IMR-90 (cell line): ENCODE results near the gene LSM2. TPM values are rescaled to one million over a fixed set of nuclear protein-coding genes. Genes with fewer than 3 reads are reported as not detected.

ENCODE experiments used
- ATAC-seq: fragments of 200-7000 bp; cut with Tn5 transposase; 2 replicates; pipeline ENCODE4 v1.9.1; 2020; ENCODE audit warnings: low read depth, mild to moderate bottlenecking, moderate library complexity
- BruUV-seq: library from RNA; stranded (reverse); fragments of 400-500 nt; replicated peaks from 2 replicates; lab custom pipeline; 2021; lab: Mats Ljungman, UMichigan
- CTCF ChIA-PET: fragments of 300-600 bp; formaldehyde crosslinking; extraction: SDS; loops from one replicate; lab custom pipeline; 2021; ENCODE audit warnings: antibody characterized with exemption; lab: Yijun Ruan, JAX
- POLR2A ChIA-PET: fragments of 300-600 bp; sonication (Branson Sonifier 250); formaldehyde crosslinking; loops from one replicate; lab custom pipeline; 2022; ENCODE audit warnings: antibody characterized with exemption; ENCODE audit not compliant: unreplicated experiment; lab: Charles Lee
- DNase-seq: peaks from one replicate; pipeline ENCODE4 v3.0.0; 2013
- H2AFZ ChIP-seq: replicated peaks from 2 replicates; pipeline ENCODE3; 2013; ENCODE audit warnings: low read length, mild to moderate bottlenecking; ENCODE audit not compliant: poor library complexity
- H2AK5ac ChIP-seq: 2 replicates; pipeline ENCODE4 v1.6.1; 2013; ENCODE audit warnings: low read depth, low read length, inconsistent platforms
- H2AK9ac ChIP-seq: replicated peaks from 2 replicates; pipeline ENCODE3; 2013; ENCODE audit warnings: mild to moderate bottlenecking, low read depth, low read length, moderate library complexity; ENCODE audit not compliant: poor library complexity
- H2BK120ac ChIP-seq: 2 replicates; pipeline ENCODE4 v1.6.1; 2013; ENCODE audit warnings: low read depth, low read length, inconsistent platforms
- H2BK15ac ChIP-seq: 3 replicates; pipeline ENCODE4 v1.6.1; 2013; ENCODE audit warnings: low read depth, low read length, inconsistent platforms
- H2BK20ac ChIP-seq: 2 replicates; pipeline ENCODE4 v1.6.1; 2013; ENCODE audit warnings: low read depth, mild to moderate bottlenecking, inconsistent platforms, low read length, moderate library complexity
- H2BK5ac ChIP-seq: 2 replicates; pipeline ENCODE4 v1.6.1; 2013; ENCODE audit warnings: mild to moderate bottlenecking, low read depth, low read length, inconsistent platforms; ENCODE audit not compliant: poor library complexity, severe bottlenecking
- H3K14ac ChIP-seq: replicated peaks from 2 replicates; pipeline ENCODE4 v1.6.1; 2013; ENCODE audit warnings: low read depth, low read length, inconsistent platforms
- H3K18ac ChIP-seq: 2 replicates; pipeline ENCODE4 v1.6.1; 2013; ENCODE audit warnings: low read depth, low read length, control low read depth
- H3K23ac ChIP-seq: 2 replicates; pipeline ENCODE4 v1.6.1; 2013; ENCODE audit warnings: low read depth, low read length, inconsistent platforms
- H3K27ac ChIP-seq: 2 replicates; pipeline ENCODE4 v1.5.1; 2013; ENCODE audit warnings: mild to moderate bottlenecking, control low read depth, low read length; ENCODE audit not compliant: insufficient read depth
- H3K27me3 ChIP-seq: 2 replicates; pipeline ENCODE4 v1.6.1; 2013; ENCODE audit warnings: low read length; ENCODE audit not compliant: control insufficient read depth, insufficient read depth
- H3K36me3 ChIP-seq: 2 replicates; pipeline ENCODE4 v1.6.1; 2013; ENCODE audit warnings: low read length, mixed read lengths; ENCODE audit not compliant: control insufficient read depth, insufficient read depth
- H3K4ac ChIP-seq: 2 replicates; pipeline ENCODE4 v1.6.1; 2013; ENCODE audit warnings: low read depth, low read length, inconsistent platforms
- H3K4me1 ChIP-seq: 2 replicates; pipeline ENCODE4 v1.6.1; 2013; ENCODE audit warnings: low read length, mixed read lengths; ENCODE audit not compliant: control insufficient read depth, insufficient read depth
- H3K4me2 ChIP-seq: 2 replicates; pipeline ENCODE4 v1.6.1; 2013; ENCODE audit warnings: low read depth, mild to moderate bottlenecking, control low read depth, low read length, moderate library complexity
- H3K4me3 ChIP-seq: 2 replicates; pipeline ENCODE4 v1.5.1; 2013; ENCODE audit warnings: low read depth, mild to moderate bottlenecking, control low read depth, low read length, moderate library complexity; ENCODE audit not compliant: insufficient read depth
- H3K56ac ChIP-seq: 2 replicates; pipeline ENCODE4 v1.6.1; 2013; ENCODE audit warnings: low read length, inconsistent platforms; ENCODE audit not compliant: insufficient read depth; ENCODE audit errors: extremely low read depth
- H3K79me1 ChIP-seq, 2 experiments: 2 replicates each; pipeline ENCODE4 v1.6.1; 2013; ENCODE audit warnings: low read length in 2 of 2, inconsistent platforms in 1 of 2, low read depth in 1 of 2
- H3K9ac ChIP-seq: 2 replicates; pipeline ENCODE4 v1.6.1; 2013; ENCODE audit warnings: low read depth, low read length, control low read depth
- H3K9me1 ChIP-seq: 2 replicates; pipeline ENCODE4 v1.6.1; 2013; ENCODE audit warnings: low read length, inconsistent platforms; ENCODE audit not compliant: insufficient read depth
- H3K9me3 ChIP-seq: 2 replicates; pipeline ENCODE4 v1.6.1; 2013; ENCODE audit warnings: low read length; ENCODE audit not compliant: control insufficient read depth, insufficient read depth
- H4K20me1 ChIP-seq: 2 replicates; pipeline ENCODE4 v1.6.1; 2013; ENCODE audit warnings: low read length, inconsistent platforms; ENCODE audit not compliant: insufficient read depth
- H4K5ac ChIP-seq: 2 replicates; pipeline ENCODE4 v1.6.1; 2013; ENCODE audit warnings: mild to moderate bottlenecking, low read depth, low read length, control low read depth
- H4K8ac ChIP-seq, 2 experiments: 2 replicates each; pipeline ENCODE4 v1.6.1; 2013; ENCODE audit warnings: low read depth in 2 of 2, low read length in 2 of 2, control low read depth in 1 of 2, inconsistent platforms in 1 of 2
- H4K91ac ChIP-seq: 2 replicates; pipeline ENCODE4 v1.6.1; 2013; ENCODE audit warnings: low read depth, low read length, inconsistent platforms; ENCODE audit not compliant: insufficient read depth
- FOS ChIP-seq: fragments of 150-350 bp; IDR thresholded peaks from 2 replicates; pipeline ENCODE4 v1.6.1; 2016; ENCODE audit warnings: low read depth, low read length
- NFE2L2 ChIP-seq: fragments of 150-350 bp; IDR thresholded peaks from 2 replicates; pipeline ENCODE4 v1.6.1; 2016; ENCODE audit warnings: low read depth, mild to moderate bottlenecking, low read length
- RFX5 ChIP-seq: IDR thresholded peaks from 2 replicates; pipeline ENCODE4 v1.8.0; 2012; ENCODE audit warnings: low read depth, mild to moderate bottlenecking, low read length, moderate library complexity
- WGBS, 2 experiments: methylation state at CpG; one replicate each; pipeline versions ENCODE4 v1.1.5 to v1.1.7; 2013; ENCODE audit warnings: missing lambda C conversion rate in 2 of 2; ENCODE audit not compliant: insufficient read length in 1 of 2; ENCODE audit errors: extremely low coverage in 2 of 2; 5-methylcytosine and 5-hydroxymethylcytosine counted together
- dilution Hi-C: fragments of 300-500 bp; cut with HindIII; formaldehyde crosslinking; loops from one replicate; pipeline ENCODE4 v1.14.3; 2018; ENCODE audit warnings: low sequenced_read_pairs; ENCODE audit not compliant: unreplicated experiment
- in situ Hi-C: fragments of 300-500 bp; cut with MboI; formaldehyde crosslinking; loops from 3 replicates; pipeline ENCODE4 v1.14.3; 2019; ENCODE audit warnings: low sequenced_read_pairs, inconsistent platforms, mixed read lengths
- intact Hi-C: fragments of 100-400 bp; cut with micrococcal nuclease; formaldehyde crosslinking; loops from 2 replicates; pipeline ENCODE4 v1.10.0; 2022
- polyA plus RNA-seq, 3 experiments: library from polyadenylated mRNA; depleted of rRNA; stranded (reverse); fragments of >200 nt; gene quantifications; 2 replicates each; pipeline ENCODE4 v1.2.3, GENCODE V29; 2012; ENCODE audit warnings: low replicate concordance in 1 of 3
- total RNA-seq: library from RNA; depleted of rRNA; stranded (reverse); fragments of >200 nt; gene quantifications from 2 replicates; pipeline ENCODE4 v1.2.3, GENCODE V29; 2012

LSM2 gene
- total and polyA plus RNA-seq, 2 of the 4 experiments (the other 2 are of a cell fraction), result 56.3 to 61.0 TPM

GRCh38 chr6:31851485-31851832, 44.7 kb upstream of the LSM2 start:
- peak overlapping the region; percentile 71; the same call in 1 of the 2 replicates for H4K5ac ChIP-seq
- no peaks in the 10 kb centered on the region for H3K79me1 ChIP-seq
- H2BK15ac ChIP-seq, result no peak overlapping the region
- DNase-seq (peak; percentile 54), ATAC-seq (peak; percentile 90)
- H3K27ac ChIP-seq, result peak overlapping the region; percentile 57; the same call in 1 of the 2 replicates
- no peak overlapping the region for H2BK120ac ChIP-seq
- H4K91ac ChIP-seq, result no peak overlapping the region
- H3K9me1 ChIP-seq, result no peaks in the 10 kb centered on the region
- ChIA-PET POLR2A (interaction anchor here (0.6 kb wide), 1 partner anchor 25 kb away, joined by 3 read pairs; no protein-coding TSS in a partner anchor), CTCF (no interaction called here)
- no peaks in the 10 kb centered on the region for H3K27me3 ChIP-seq
- dilution Hi-C loops, result no loop called here
- no peak overlapping the region for H2BK5ac ChIP-seq
- peak overlapping the region; percentile 1; the same call in 1 of the 2 replicates for H3K14ac ChIP-seq
- no CpG with 5 or more reads among the region's 2 CpGs for WGBS, 2 experiments
- H3K4me3 ChIP-seq, result no peak overlapping the region
- no peak overlapping the region for H2AFZ ChIP-seq
- no TSS peak for BruUV-seq
- in situ Hi-C loops, result no loop called here
- H3K4me1 ChIP-seq, result peaks cover 2% of the 10 kb centered on the region
- H2BK20ac ChIP-seq, result no peak overlapping the region
- intact Hi-C loops, result no loop called here
- no peak overlapping the region for H2AK9ac ChIP-seq
- H4K20me1 ChIP-seq, result no peaks in the 10 kb centered on the region
- no peaks in the 10 kb centered on the region; the same call in 1 of the 2 replicates for H3K36me3 ChIP-seq
- H3K9ac ChIP-seq, result 0 out of 2 replicates have a peak overlapping the region, but pooled peaks have one; percentile 27
- 0 out of 2 replicates have a peak overlapping the region, but pooled peaks have one; percentile 38 for H3K18ac ChIP-seq
- H3K9me3 ChIP-seq, result no peaks in the 10 kb centered on the region; the same call in 1 of the 2 replicates
- no peak overlapping the region for H2AK5ac ChIP-seq
- peak overlapping the region; percentile 1; the same call in 1 of the 2 replicates for H3K4ac ChIP-seq
- H4K8ac ChIP-seq, result no peak overlapping the region
- H3K23ac ChIP-seq, result 0 out of 2 replicates have a peak overlapping the region, but pooled peaks have one; percentile 0
- no peak overlapping the region for H3K56ac ChIP-seq
- no peak for TF ChIP-seq RFX5
- 0 out of 2 replicates have a peak, but pooled peaks have one; percentile 9 for TF ChIP-seq FOS
- TF ChIP-seq NFE2L2, result no peak
- H3K4me2 ChIP-seq, result peak overlapping the region; percentile 88
